Measurements from ENCODE around the gene NOTCH2. TPM values are rescaled to one million over a fixed set of nuclear protein-coding genes. Genes with fewer than 3 reads are reported as not detected.

The NOTCH2 gene
- total RNA-seq, 1 experiment from 2014 or later: 62.9 TPM

- RAD21 ChIA-PET (ENCODE audit: low non-redundant PET in 1 of 2, low total read pairs in 2 of 2, uncharacterized antibody in 2 of 2, unreplicated experiment in 2 of 2): no interaction called here
- BruUV-seq (replicated peaks): no TSS peak
- Histone ChIP-seq H3K4me3 (replicated peaks in 1 of 2; ENCODE audit: low read depth in 1 of 2, low read length in 2 of 2) (no peak overlapping the region), H3K9me3 (ENCODE audit: control insufficient read depth in 1 of 2, insufficient read depth in 1 of 2, low read depth in 1 of 2, low read length in 2 of 2) (no peaks in the 10 kb centered on the region), H3K79me2 (ENCODE audit: insufficient read depth, low read length) (no peaks in the 10 kb centered on the region), H3K27ac (ENCODE audit: low read depth, low read length) (no peak overlapping the region), H3K9ac (ENCODE audit: low read length) (no peak overlapping the region), H3K27me3 (ENCODE audit: insufficient read depth, low read length) (no peaks in the 10 kb centered on the region), H3K4me2 (ENCODE audit: low read length) (no peak overlapping the region), H2AFZ (ENCODE audit: low read depth, low read length, poor library complexity, severe bottlenecking) (no peak overlapping the region), H3K4me1 (ENCODE audit: control insufficient read depth in 1 of 2, insufficient read depth in 2 of 2, low read length in 2 of 2) (no peaks in the 10 kb centered on the region), H4K20me1 (ENCODE audit: insufficient read depth) (no peaks in the 10 kb centered on the region), H3K9me2 (ENCODE audit: insufficient read depth) (no peaks in the 10 kb centered on the region), H3K36me3 (ENCODE audit: control insufficient read depth in 1 of 2, insufficient read depth in 2 of 2, low read length in 2 of 2) (peaks cover 29 to 40% of the 10 kb centered on the region in 2 experiments)
- CTCF ChIA-PET: no interaction called here
- DNase-seq (ENCODE audit: low read depth, low spot score) (no peak), ATAC-seq (no peak)
- intact Hi-C loops (cut with micrococcal nuclease): no loop called here
- POLR2A ChIA-PET: no interaction called here
- no peak for TF ChIP-seq ZNF274 (IDR thresholded peaks at IDR 0.05; ENCODE audit: low read depth, low read length)
- TF ChIP-seq, protein P1, sequence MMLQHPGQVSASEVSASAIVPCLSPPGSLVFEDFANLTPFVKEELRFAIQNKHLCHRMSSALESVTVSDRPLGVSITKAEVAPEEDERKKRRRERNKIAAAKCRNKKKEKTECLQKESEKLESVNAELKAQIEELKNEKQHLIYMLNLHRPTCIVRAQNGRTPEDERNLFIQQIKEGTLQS (IDR thresholded peaks at IDR 0.05): no peak
- no peak for TF ChIP-seq ZFX (IDR thresholded peaks at IDR 0.05)
- TF ChIP-seq EZH2phosphoT487 (IDR thresholded peaks at IDR 0.05; ENCODE audit: borderline replicate concordance): no peak
- no peak for TF ChIP-seq EZH2 (IDR thresholded peaks at IDR 0.05)
- TF ChIP-seq POLR2A (IDR thresholded peaks at IDR 0.05; ENCODE audit: borderline replicate concordance, extremely low read depth, insufficient read depth, insufficient read length): no peak
- no peak for TF ChIP-seq JUND (IDR thresholded peaks at IDR 0.05)
- TF ChIP-seq SIN3A (IDR thresholded peaks at IDR 0.05; ENCODE audit: low read depth): no peak
- TF ChIP-seq EGR1 (IDR thresholded peaks at IDR 0.05; ENCODE audit: low read depth): no peak
- TF ChIP-seq, protein P2, sequence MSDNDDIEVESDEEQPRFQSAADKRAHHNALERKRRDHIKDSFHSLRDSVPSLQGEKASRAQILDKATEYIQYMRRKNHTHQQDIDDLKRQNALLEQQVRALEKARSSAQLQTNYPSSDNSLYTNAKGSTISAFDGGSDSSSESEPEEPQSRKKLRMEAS (IDR thresholded peaks at IDR 0.05): no peak
- TF ChIP-seq, protein P3, sequence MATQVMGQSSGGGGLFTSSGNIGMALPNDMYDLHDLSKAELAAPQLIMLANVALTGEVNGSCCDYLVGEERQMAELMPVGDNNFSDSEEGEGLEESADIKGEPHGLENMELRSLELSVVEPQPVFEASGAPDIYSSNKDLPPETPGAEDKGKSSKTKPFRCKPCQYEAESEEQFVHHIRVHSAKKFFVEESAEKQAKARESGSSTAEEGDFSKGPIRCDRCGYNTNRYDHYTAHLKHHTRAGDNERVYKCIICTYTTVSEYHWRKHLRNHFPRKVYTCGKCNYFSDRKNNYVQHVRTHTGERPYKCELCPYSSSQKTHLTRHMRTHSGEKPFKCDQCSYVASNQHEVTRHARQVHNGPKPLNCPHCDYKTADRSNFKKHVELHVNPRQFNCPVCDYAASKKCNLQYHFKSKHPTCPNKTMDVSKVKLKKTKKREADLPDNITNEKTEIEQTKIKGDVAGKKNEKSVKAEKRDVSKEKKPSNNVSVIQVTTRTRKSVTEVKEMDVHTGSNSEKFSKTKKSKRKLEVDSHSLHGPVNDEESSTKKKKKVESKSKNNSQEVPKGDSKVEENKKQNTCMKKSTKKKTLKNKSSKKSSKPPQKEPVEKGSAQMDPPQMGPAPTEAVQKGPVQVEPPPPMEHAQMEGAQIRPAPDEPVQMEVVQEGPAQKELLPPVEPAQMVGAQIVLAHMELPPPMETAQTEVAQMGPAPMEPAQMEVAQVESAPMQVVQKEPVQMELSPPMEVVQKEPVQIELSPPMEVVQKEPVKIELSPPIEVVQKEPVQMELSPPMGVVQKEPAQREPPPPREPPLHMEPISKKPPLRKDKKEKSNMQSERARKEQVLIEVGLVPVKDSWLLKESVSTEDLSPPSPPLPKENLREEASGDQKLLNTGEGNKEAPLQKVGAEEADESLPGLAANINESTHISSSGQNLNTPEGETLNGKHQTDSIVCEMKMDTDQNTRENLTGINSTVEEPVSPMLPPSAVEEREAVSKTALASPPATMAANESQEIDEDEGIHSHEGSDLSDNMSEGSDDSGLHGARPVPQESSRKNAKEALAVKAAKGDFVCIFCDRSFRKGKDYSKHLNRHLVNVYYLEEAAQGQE (IDR thresholded peaks at IDR 0.05; ENCODE audit: low read depth): no peak
- TF ChIP-seq CTCF (IDR thresholded peaks at IDR 0.05 in 2 of 3, conservative IDR thresholded peaks at IDR 0.05 in 1 of 3; ENCODE audit: borderline replicate concordance in 1 of 3, insufficient read depth in 1 of 3, low read depth in 2 of 3, low read length in 2 of 3): no peak
- TF ChIP-seq YY1 (IDR thresholded peaks at IDR 0.05; ENCODE audit: extremely low read depth, insufficient replicate concordance, low read depth, low read length): no peak
- no peak for TF ChIP-seq CBX3 (IDR thresholded peaks at IDR 0.05; ENCODE audit: low read depth)
- TF ChIP-seq SP1 (IDR thresholded peaks at IDR 0.05; ENCODE audit: low read depth): no peak
- no peak for TF ChIP-seq ZBTB33 (IDR thresholded peaks at IDR 0.05; ENCODE audit: extremely low read depth, insufficient replicate concordance, low read length)
- no peak for TF ChIP-seq CEBPB (IDR thresholded peaks at IDR 0.05; ENCODE audit: low read depth)
- TF ChIP-seq FOSL1 (IDR thresholded peaks at IDR 0.05; ENCODE audit: low read depth): no peak
Measured at GRCh38 chr1:119917304-119918055, 152.0 kb downstream of the NOTCH2 start.

Data from HCT116 (cell line).